HG03565 (cell line): ENCODE results near the gene DUSP1.
A peak's percentile ranks its signal among the peaks of the same experiment; 100 is the strongest.

ENCODE experiments used
- ATAC-seq: cut with Tn5 transposase; IDR thresholded peaks from one replicate; pipeline ENCODE4 v1.9.1; 2021; ENCODE audit warnings: mild to moderate bottlenecking, moderate library complexity; ENCODE audit not compliant: unreplicated experiment

DUSP1 gene

DNA sequence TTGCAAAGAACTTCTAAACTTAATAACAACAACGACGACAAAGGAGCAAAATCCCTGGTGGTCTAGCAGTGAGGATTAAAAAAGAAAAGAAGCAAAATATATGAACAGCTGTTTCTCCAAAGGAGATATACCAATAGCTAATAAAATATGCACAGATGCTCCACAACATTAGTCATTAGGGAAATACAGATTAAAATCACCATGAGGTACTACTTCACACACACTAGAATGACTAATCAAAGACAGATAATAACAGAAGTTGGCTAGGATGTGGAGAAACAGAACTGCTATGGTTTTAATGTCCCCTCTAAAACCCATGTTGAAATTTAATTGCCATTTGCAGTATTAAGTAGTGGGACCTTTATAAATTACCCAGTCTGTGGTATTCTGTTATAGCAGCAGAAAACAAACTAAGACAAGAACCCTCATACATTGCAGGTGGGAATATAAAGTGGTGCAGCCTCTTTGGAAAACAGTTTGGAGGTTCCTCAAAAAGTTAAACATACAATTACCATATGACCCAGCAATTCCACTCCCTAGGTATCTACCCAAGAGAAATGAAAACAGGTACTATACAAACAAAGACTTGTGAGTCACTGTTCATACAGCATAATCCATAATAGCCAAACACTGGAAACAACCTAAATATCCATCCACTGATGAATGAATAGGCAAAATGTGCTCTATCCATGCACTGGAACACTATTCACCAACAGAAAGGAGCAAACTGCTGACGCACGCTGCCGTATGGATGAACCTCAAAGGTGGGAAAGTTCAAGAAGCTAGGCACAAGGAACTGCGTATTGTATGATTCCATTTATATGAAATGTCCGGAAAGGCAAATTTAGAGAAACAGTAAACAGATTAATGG, 11.4 kb upstream of the DUSP1 start:
- ATAC-seq: no peak

- ATAC-seq: no peak
Measured at GRCh38 chr5:172779691-172780341, 8.8 kb upstream of the DUSP1 start.

GRCh38 chr5:172777881-172778814, 7.2 kb upstream of the DUSP1 start:
- ATAC-seq: peak; percentile 9

GRCh38 chr5:172776235-172776594, 5.2 kb upstream of the DUSP1 start:
- ATAC-seq: no peak

GRCh38 chr5:172775326-172776234, 4.6 kb upstream of the DUSP1 start:
- ATAC-seq: no peak

DNA sequence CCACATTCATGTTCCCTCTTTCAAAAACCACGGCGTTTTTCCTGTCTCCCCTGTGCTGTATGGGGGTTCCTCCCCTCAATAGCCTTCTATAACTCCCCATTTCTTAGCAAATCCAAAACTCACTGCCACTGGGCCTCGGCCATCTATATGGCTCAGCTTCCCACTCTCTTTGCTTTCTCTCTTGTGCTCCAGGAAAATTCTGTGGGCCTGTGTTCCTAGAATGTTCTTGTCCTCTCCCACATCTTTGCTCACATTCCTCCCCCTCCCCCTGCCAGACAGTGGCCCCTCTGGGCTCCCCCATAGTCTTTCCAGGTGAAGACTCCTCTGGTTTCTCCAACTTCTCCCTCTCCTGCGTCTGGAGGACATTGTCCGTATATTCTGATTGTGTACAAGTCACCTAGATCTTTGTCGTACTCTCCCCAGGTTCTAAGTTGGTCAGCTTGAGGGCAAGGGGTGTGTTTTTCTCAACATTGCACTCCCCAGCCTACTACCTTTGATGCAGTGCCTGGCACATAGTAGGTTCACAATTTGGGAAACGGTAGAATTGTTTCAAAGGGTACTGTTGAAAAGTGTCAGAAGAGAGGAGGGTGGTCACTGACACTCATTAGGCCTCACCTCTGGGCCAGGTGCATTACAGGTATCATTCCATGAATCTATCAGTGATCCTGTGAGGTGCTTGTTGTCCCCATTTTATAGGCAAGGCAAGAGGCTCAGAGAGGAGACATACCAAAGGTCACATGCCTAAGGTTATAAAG, 3.7 kb upstream of the DUSP1 start:
- no peak for ATAC-seq

GRCh38 chr5:172773481-172774469, 2.8 kb upstream of the DUSP1 start:
- ATAC-seq: no peak

DNA sequence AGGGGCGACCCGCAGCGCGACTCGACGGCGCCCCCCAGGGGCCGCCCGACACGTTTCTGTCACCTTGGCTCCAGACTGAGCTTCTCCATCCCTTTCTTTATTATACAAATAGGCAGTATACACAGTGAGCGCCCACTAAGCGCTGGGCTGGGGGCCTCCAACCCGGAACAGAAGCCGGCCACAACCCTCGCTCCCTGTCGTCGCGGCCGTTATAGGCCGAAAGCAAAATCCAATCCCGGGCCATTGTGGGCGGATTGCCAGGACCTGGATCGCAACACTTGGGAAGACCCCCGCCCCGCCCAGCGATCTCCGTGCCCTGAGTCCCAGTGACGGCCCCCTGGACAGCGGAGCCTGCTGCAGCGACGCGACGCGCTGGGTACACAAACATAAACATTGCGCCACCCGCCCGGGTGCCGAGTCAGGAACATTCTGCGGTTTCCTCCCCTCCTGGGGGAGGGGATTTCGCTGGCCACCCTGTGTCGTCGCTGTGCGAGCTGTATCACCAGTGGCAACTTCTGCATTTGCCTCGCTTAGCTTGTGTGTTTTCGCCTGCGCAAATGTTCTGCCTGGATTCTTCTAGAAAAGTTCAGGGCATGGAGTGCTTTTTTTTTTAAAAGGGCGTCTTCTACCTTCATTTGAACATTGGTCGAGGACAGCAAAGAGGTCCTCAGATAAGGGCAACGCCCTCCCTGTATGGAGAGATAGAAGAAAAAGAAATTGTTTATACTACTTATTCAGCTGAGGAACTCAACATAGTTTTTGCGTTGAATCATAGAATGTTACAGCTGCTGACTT, 1.3 kb upstream of the DUSP1 start:
- ATAC-seq: peak; percentile 25

GRCh38 chr5:172771439-172772111, 580 bp upstream of the DUSP1 start:
- no peak for ATAC-seq

- ATAC-seq: no peak
Measured at GRCh38 chr5:172770374-172770674, 671 bp downstream of the DUSP1 start.

DNA sequence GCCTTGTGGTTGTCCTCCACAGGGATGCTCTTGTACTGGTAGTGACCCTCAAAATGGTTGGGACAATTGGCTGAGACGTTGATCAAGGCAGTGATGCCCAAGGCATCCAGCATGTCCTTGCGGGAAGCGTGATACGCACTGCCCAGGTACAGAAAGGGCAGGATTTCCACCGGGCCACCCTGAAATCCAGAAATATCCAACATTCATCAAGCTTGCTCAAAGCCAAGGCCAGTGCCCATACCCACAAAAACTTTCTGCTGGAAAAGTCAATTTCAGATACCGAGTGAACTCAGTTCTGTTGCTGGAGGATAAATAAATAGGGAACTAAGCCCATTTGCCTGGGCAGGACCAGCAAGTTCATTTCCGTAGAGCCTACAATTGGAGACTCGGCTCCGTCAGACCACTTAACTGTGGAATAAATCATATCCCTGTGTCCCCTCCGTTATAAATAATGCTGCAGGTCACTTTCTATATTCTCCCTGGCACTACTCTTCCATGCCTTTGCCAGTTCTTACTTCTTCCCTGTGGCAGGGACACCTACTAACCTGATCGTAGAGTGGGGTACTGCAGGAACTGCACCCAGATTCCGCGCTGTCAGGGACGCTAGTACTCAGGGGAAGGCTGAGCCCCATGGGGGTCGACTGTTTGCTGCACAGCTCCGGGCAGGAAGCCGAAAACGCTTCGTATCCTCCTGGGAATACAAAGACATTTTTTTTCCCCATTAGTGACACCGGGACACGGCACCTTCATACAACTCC, 1.2 kb downstream of the DUSP1 start:
- no peak for ATAC-seq

- ATAC-seq: no peak
Measured at GRCh38 chr5:172769342-172769615, 1.7 kb downstream of the DUSP1 start.

DNA sequence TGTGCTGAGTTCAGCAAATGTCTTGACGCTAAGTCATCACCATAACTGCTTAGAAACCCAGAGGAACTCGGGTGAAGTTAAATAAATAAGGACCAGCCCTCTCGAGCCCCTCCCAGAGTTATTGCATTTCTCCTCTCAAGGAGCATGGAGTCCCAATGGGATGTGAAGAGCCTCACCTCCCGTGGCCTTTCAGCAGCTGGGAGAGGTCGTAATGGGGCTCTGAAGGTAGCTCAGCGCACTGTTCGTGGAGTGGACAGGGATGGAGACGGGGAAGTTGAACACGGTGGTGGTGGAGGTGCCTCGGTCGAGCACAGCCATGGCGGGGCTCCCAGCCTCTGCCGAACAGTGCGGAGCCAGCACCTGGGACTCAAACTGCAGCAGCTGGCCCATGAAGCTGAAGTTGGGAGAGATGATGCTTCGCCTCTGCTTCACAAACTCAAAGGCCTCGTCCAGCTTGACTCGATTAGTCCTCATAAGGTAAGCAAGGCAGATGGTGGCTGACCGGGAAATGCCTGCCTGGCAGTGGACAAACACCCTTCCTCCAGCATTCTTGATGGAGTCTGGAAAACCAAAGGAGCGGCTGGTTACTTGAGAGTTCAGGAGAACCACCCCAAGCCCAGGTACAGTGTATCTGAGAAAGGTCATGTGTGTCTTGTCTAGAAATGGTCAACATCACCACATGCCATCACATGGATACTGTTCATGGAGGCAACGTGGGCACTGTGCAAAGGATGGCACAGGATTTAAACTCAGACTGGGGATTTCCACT, 2.2 kb downstream of the DUSP1 start:
- no peak for ATAC-seq

GRCh38 chr5:172768098-172768572, 2.9 kb downstream of the DUSP1 start:
- no peak for ATAC-seq

DNA sequence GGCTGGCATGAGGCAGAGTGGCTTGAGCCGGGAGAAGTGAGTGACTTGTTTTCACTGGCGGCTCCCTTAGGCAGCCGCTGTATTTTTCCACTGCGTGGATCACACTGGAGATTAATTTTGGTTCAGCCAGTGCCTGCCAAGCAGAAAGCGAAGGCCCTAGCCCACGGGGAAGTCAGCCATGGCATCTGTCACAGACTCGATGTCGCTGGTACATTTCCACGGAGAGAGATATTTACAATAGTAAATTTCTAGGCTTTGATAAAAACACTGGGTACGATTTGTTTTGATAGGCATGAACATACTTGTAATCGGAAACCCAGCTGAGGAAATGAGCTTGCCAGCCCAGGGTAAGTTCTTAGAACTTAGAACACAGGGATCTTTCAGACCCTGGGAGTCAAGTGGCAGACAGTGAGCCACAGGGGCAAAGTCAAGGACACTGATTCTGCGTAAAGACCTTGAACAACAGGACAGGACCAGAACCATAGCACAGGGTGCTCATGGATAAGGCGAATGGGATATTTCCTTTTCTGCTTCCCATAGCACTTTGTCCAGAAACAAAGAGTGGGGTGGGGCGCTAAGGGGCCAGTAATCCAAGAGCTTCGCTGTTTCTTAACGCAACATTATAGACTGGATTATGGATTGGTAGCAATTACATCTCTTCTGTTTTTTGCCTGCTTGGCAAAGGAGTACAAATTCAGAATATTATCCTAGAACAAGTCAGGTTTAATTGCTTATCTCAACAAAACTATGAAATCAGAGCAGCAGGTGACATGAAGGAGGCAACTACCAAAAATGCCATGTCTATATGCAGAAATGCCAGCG, 4.5 kb downstream of the DUSP1 start:
- ATAC-seq: no peak
